Activated T-helper 9 cell treated with anti-CD3 and anti-CD28 coated beads, Interleukin-2, amount 50 U/mL, for 16 hours (primary cell): Measurements from ENCODE around the gene LRRC14B.

Experiments used
- DNase-seq: peaks from one replicate; pipeline ENCODE4 v3.0.0-alpha.2; 2020; ENCODE audit warnings: low read depth

The LRRC14B gene

DNA sequence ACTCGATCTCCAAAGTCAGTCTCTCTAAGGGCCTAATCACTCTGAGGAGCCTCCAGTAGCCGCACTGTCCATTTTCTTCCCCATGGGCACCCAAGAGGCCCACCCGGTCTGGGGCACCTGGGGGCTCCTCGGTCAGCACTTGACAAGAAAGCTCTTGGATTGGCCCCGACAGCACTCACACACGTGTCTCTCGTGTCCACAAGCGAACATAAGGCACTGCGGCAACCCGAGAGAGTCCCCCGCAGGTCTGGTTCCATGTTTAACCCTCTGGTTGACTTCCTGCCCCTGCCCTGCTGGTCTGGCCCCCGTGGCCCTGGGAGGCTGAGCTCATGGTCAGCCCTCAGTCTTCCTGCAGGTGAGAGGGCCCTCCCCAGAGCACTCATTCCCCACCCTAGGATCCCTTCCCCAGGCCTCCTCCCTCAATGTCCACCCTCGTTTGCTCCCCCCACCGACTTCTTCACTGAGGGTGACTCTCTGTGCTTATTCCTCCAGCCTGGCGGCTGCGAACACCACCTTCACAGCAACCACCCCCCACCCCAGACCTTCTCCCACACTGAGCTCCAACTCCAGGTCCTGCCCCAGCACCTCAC, 16.3 kb upstream of the LRRC14B start:
- no peak for DNase-seq

DNA sequence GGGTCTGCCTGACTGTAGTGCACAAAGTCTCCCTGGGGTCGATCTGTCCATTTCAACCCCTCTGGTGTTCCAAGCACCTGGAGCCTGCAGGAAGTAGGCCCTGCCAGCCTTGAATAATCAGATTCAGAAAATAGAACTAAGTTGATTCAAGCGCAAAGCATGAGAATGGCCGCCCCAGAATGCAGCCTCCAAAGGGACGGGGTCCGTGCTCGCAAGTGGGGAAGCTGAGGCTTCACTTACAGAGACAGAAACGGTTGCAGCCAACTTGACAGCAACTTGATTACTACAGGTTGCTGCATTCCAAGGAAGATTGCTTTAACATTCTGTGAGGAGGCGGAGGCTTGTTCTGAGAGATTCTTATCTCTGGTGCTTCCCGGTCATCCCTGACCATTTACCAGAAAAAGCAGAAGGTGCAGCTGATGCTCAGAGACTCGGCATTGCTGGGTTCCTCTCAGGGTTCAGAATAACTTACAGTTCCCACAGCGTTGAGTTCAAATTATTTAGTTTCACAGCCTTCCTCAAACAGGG, 14.9 kb upstream of the LRRC14B start:
- no peak for DNase-seq

DNA sequence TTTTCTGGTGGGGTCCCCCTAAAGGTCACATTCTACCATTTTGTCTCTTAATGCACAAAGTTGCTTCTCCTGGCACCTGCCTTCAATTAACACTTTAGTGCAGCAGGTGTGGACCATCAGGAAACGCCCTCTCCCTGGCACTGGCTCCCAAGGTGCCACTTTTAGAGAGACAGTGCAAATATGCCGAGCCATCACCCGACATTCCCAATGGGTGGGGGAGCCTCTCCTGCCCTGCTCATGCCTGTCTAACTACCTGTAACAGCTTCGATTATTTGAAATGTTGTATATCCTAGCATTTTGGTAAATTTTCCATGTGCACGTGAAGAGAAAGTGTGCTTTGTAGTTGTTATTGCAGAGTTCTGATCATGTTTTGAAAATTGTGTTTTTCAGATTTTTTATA, 13.2 kb upstream of the LRRC14B start:
- no peak for DNase-seq

- no peak for DNase-seq
Observed at GRCh38 chr5:179401-179800, 11.9 kb upstream of the LRRC14B start.

DNA sequence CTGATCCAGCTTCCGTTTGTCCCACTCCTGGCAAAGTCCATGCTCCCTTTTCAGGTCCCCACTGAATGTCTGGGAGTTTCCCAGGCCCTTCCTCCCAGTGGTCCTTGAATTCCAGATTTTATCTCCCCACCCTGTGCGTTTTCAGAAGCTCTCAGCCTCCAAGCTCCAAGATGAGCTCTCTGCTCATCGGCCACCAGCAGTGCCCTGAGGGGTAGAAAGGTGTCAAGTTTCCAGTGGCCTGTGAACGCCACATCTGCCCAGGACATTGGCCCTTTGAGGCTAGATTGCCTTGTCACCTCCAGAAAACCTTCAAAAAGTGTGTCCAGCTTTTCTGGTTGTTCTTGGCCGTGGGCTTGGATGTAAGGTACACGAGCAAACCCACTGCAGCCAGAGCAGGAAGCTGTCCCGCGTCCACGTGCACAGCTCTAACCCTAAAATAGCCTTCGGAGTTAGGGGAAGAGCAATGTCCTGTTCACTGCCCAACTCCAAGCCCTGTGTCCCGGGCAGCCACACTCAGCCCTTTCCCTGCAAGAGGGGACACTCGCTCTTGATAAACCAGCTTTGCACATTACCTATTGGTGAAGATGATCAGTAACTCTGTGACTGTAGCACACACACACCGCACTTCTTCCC, 10.9 kb upstream of the LRRC14B start:
- DNase-seq: no peak

- no peak for DNase-seq
Observed at GRCh38 chr5:181160-181559, 10.1 kb upstream of the LRRC14B start.

GRCh38 chr5:181566-181965, 9.7 kb upstream of the LRRC14B start:
- no peak for DNase-seq

- DNase-seq: no peak
Observed at GRCh38 chr5:182126-182525, 9.2 kb upstream of the LRRC14B start.

GRCh38 chr5:184471-184870, 6.8 kb upstream of the LRRC14B start:
- no peak for DNase-seq

- DNase-seq: no peak
Observed at GRCh38 chr5:185095-186070, 5.9 kb upstream of the LRRC14B start.

DNA sequence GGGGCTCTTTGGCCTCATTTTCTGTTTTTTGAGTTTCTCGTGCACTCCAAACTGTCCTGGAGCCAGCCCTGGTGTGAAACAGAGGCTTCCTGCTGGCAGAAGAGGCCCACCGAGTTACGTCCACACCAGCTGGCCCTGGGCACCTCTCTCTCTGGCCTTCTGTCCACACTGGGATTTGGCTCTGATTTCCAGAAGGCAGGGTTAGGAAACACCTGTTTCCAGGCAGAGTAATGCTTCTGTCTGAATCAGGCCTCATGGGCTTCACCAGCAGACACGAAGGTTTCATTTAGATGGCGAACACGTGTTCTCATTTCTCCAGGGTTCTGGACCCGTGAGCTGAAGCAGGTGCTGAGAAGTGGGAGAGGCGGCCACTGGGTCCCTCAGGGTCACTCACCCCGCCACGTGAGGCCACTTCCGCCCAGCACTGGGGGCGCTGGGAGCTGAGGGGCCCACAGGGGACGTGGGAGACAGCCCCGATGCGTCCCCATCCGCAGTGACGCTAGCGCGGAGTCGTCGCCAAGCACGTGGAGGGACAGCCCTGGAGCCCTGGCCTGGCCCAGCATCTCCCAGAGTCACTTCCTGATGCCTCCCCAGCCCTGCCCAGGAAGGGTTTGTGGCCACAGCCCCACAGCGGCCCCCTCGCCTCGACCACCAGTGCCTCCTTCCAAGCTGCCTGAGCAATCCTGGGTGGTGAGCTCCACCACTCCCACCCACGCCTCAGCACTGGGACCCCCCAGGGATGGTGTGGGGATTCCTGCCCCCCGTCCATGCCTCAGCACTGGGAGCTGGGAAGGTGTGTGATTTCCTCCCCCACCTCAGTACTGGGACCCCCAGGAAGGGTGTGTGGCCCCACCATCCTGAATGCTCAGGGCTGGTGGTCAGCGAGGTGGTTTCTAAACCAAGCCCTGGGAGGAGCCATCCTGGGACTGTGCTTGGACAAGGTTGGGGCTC, 4.9 kb upstream of the LRRC14B start:
- DNase-seq: no peak

DNA sequence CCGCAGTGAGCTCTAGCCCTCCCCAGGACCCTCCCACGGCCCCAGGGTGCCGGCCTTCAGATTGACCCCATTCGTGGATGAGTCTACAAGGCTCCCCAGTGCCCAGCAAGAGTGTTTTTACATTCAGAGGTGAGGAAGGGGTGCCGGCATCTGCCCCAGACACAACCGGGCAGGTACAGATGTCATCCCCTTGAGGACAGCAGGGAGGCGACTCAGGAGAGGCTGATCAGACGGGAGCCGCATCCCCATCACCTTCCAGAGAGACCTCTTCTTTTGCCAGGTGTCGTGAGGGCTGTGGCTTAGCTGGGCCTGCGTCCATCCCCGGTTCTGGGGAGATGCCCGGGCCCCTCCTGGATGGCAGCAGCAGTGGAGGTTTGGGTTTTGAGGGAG, 4.3 kb upstream of the LRRC14B start:
- DNase-seq: no peak

GRCh38 chr5:187617-188451, 3.5 kb upstream of the LRRC14B start:
- no peak for DNase-seq

DNA sequence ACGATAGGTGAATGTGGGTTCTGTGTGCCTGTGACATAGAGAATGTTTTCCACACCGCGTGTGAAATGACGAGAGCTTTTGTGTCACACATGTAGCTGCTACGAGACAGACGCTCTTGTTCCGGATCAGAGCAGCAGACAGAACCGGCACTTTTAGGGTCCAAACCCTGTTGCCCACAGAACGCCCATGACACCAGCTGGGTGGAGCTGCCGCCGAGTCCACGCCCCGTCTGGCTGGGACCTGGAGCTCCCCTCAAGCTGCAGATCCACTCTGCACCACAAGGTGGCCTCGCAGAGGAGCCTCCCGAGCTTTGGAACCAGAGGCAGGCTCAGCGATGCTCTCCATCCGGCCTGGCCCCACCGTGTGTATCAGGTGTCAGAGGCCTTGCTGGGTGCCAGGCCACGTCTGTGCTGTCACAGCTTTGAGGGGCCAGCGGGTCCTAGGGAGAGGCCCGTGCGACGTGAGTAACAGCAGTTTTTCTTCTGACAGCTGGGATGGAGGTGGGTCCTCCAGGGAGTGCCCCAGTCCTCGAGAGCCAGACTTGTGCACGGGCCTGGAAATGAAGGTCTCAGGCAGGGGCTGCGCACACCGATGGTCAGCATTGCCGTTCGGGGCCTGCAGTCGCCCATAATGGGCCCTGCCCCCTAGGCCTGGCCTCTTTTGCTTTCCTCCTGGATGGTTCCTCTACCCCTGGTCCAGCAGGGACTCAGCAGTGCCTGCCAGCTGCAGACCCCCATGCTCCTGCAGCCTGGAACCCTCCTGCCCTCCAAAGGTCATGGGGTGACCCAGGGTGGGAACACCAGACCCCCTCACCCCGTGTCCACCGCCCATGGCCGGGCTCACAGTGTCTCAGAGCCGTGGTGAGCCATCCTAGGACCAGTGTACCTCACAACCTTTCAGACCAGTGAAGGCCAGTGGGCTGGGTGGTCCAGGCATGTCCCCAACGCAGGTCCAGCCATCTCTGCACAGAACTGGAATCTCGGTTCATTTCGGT, 2.5 kb upstream of the LRRC14B start:
- peak; percentile 72 for DNase-seq

- no peak for DNase-seq
Observed at GRCh38 chr5:189486-189885, 1.8 kb upstream of the LRRC14B start.

GRCh38 chr5:189976-190365, 1.3 kb upstream of the LRRC14B start:
- DNase-seq: no peak

DNA sequence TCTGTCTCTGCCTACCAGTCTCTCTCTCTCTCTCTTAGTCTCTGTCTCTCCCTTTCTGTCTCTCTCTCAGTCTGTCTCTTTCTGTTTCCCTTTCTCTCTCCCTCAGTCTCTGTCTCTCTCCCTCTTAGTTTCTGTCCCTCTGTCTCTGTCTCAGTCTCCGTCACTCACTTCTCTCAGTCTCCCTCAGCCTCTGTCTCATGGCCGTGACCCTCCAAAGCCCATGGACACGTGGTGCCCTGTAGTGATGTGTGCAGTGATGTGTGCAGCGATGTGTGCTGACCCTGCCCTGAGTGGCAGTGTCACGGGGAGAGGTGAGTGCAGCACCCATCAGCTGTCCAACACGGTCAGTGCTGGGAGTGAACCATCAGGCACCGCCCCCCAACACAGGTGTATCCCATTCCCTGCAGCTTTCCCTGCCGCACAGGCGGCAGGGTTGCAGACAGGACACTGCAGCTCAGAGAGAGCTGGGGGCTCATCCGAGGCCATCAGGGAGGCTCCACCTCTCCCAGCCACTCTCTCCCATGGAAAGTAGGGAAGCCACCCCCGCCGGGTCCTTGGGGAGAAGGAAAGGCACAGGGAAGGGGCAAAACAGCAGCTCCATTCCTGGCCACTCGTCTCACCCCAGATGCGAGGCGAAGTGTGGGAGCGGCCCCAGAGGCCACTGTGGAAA, 794 bp upstream of the LRRC14B start:
- DNase-seq: no peak

DNA sequence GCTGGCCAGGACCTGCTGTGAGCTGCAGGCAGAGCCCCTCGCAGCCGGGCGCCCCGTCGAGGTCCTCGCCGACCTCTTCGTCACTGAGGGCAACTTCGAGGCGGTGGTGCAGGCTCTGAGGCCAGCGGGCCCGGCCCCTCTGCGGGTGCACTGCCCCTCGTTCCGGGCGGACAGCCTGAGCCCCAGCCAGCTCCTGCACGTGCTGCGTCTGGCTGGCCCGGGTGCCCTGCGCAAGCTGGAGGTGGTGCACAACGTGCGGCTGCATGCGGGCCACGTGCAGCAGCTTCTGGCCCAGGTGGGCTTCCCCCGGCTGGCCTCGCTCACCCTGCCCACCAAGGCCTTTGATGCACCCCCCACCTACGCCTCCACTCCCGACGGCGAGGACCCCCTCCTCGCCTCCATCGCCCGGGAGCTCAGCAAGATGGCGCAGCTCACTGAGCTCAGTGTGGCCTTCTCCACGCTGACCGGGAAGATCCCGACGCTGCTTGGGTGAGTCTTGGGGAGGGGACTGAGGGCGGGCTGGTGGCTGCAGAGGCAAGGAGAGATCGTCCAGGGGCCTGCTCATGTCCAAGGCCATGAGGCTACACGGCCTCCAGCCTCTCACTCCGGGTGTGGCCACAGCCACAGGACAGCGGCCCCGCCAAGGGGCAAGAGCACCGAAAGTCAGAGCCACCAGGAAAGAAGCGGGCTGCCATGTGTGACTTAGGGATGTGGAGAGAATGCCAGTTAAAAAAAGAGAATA, 825 bp downstream of the LRRC14B start:
- DNase-seq: no peak

- no peak for DNase-seq
Observed at GRCh38 chr5:192691-192969, 1.3 kb downstream of the LRRC14B start.
